ENCODE measurements around the gene GNA15.

- TF ChIP-seq, protein P1, sequence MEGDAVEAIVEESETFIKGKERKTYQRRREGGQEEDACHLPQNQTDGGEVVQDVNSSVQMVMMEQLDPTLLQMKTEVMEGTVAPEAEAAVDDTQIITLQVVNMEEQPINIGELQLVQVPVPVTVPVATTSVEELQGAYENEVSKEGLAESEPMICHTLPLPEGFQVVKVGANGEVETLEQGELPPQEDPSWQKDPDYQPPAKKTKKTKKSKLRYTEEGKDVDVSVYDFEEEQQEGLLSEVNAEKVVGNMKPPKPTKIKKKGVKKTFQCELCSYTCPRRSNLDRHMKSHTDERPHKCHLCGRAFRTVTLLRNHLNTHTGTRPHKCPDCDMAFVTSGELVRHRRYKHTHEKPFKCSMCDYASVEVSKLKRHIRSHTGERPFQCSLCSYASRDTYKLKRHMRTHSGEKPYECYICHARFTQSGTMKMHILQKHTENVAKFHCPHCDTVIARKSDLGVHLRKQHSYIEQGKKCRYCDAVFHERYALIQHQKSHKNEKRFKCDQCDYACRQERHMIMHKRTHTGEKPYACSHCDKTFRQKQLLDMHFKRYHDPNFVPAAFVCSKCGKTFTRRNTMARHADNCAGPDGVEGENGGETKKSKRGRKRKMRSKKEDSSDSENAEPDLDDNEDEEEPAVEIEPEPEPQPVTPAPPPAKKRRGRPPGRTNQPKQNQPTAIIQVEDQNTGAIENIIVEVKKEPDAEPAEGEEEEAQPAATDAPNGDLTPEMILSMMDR (IDR thresholded peaks at IDR 0.05), result no peak
- TF ChIP-seq POLR2A (IDR thresholded peaks at IDR 0.05), result no peak
Measured at GRCh38 chr19:3115411-3115810, 20.4 kb upstream of the GNA15 start.
